Diencephalon (tissue), 1 donor: Measurements from ENCODE around the gene OR1L8. TPM values are rescaled to one million over a fixed set of nuclear protein-coding genes. Genes with fewer than 3 reads are reported as not detected.

Source experiments
- total RNA-seq: library from RNA; depleted of rRNA; stranded (reverse); fragments of >200 nt; gene quantifications from one replicate; pipeline ENCODE4 v1.2.3, GENCODE V29; 2014

Gene OR1L8, protein sequence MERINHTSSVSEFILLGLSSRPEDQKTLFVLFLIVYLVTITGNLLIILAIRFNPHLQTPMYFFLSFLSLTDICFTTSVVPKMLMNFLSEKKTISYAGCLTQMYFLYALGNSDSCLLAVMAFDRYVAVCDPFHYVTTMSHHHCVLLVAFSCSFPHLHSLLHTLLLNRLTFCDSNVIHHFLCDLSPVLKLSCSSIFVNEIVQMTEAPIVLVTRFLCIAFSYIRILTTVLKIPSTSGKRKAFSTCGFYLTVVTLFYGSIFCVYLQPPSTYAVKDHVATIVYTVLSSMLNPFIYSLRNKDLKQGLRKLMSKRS
- total RNA-seq: not detected

DNA sequence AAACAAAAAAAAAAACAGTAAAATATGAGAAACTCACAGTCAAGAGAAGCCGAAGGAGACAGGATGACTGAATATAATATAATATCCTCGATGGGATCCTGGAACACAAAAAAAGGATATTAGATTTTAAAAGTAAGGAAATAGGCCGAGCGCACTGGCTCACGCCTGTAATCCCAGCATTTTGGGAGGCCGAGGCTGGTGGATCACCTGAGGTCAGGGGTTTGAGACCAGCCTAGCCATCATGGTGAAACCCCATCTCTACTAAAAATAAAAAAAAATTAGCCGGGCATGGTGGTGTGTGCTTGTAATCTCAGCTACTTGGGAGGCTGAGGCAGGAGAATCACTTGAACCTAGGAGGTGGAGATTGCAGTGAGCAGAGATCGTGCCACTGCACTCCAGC, at the start of gene OR1L8:
Gene OR1L8 (minus strand): TSS at position 101 of the 400 bp plus-strand sequence. CDS start 14,907 bp downstream, outside the sequence.

DNA sequence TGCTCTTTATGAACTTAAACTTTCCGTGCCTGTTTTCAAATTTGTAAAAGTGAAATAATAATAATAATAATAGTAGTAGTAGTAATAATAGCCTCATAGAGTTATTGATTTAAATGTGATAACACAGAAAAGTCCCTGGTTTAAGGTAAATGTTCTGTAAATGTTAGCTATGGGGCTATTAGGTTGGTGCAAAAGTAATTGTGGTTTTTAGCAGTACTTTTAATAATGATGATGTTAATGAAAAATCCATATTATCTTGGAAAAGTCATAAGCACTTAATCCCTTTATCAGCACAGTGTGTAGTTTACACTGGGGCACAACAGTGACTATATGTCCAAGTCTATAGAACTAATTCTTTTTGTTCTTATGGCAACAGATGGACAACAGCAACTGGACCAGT, 31.2 kb upstream of the OR1L8 start, which contains the start of gene OR1Q1:
Gene OR1Q1 (plus strand): TSS at position 377 of the 400 bp plus-strand sequence. CDS start 0 bp downstream, at position 377.

GRCh38 chr9:122552812-122553211, 30.4 kb downstream of the OR1L8 start, which contains the start of gene OR1N2:
Gene OR1N2, plus strand, starts transcription at chr9:122553112. Its CDS starts 100 bp downstream, at chr9:122553212.

GRCh38 chr9:122527193-122527592, 56.0 kb downstream of the OR1L8 start, which contains the start of gene OR1N1:
Gene OR1N1, minus strand, starts transcription at chr9:122527293. Its CDS starts 0 bp downstream, at chr9:122527293.

DNA sequence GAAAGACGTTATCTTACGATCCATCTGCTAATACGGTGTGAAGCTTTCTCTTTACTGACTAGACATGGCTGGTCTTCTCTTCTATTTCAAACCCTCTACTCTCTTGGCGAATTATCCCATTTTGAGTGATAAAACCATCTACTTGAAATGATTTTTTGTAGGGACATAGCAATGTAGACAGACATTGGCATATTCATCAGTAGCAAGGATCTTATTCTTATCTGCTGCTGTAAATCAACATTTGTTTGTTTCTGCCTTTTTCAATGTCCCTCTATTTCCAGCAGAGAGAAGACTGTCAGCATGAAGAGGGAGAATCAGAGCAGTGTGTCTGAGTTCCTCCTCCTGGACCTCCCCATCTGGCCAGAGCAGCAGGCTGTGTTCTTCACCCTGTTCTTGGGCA, 64.3 kb downstream of the OR1L8 start, which contains the start of gene OR1J4:
Gene OR1J4 (plus strand): TSS at position 301 of the 400 bp plus-strand sequence. CDS start 0 bp downstream, at position 301.

Other genes starting within 250 kb of the OR1L8 start
- gene PTGS1, start 212.4 kb downstream of the OR1L8 start, total RNA-seq: 1.4 TPM
- not detected for gene OR1J1, start 105.5 kb downstream of the OR1L8 start, total RNA-seq
- gene OR1J2, start 72.6 kb downstream of the OR1L8 start, total RNA-seq: not detected
- not detected for gene OR1J4, start 64.2 kb downstream of the OR1L8 start, total RNA-seq
- not detected for gene OR1N1, start 56.1 kb downstream of the OR1L8 start, total RNA-seq
- gene OR1N2, start 30.3 kb downstream of the OR1L8 start, total RNA-seq: not detected
- not detected for gene OR1Q1, start 31.4 kb upstream of the OR1L8 start, total RNA-seq
- gene OR1B1, start 74.2 kb upstream of the OR1L8 start, total RNA-seq: not detected
- not detected for gene OR1L1, start 78.3 kb upstream of the OR1L8 start, total RNA-seq
- gene OR1L3, start 91.7 kb upstream of the OR1L8 start, total RNA-seq: not detected
- gene OR1L4, start 140.6 kb upstream of the OR1L8 start, total RNA-seq: not detected
- not detected for gene OR1L6, start 158.9 kb upstream of the OR1L8 start, total RNA-seq
- not detected for gene OR5C1, start 205.5 kb upstream of the OR1L8 start, total RNA-seq
- gene OR1K1, start 216.7 kb upstream of the OR1L8 start, total RNA-seq: not detected
- 51.2 TPM for gene PDCL, start 245.2 kb upstream of the OR1L8 start, total RNA-seq